K562 (cell line): ENCODE measurements around the gene ARIH1. TPM values are rescaled to one million over a fixed set of nuclear protein-coding genes. Genes with fewer than 3 reads are reported as not detected.

Source experiments
- ATAC-seq: fragments of 200-7000 bp; cut with Tn5 transposase; 3 replicates; pipeline ENCODE4 v1.9.1; 2020; ENCODE audit warnings: moderate library complexity
- BruUV-seq: library from RNA; stranded (reverse); fragments of 400-500 nt; replicated peaks from 2 replicates; lab custom pipeline; 2021; lab: Mats Ljungman, UMichigan
- CTCF ChIA-PET: fragments of 300-600 bp; formaldehyde crosslinking; extraction: SDS; loops from one replicate; lab custom pipeline; 2021; ENCODE audit warnings: low intra/inter-chr PET ratio; lab: Yijun Ruan, JAX
- POLR2A ChIA-PET: fragments of 300-600, 350-650 bp; sonication (Branson Sonifier 250); formaldehyde crosslinking; extraction: SDS; loops from one replicate; lab custom pipeline; 2021; ENCODE audit warnings: antibody characterized with exemption, inconsistent platforms; lab: Yijun Ruan, JAX
- DNase-seq, 4 experiments: peaks; one replicate each; pipeline versions ENCODE4 v3.0.0 to v3.0.0-alpha.2; 2011 to 2018; ENCODE audit warnings: low spot score in 3 of 4, mixed read lengths in 3 of 4; ENCODE audit errors: extremely low read depth in 1 of 4
- FAIRE-seq: peaks from 2 replicates; lab custom pipeline; 2011; peaks lifted over from hg19 to GRCh38; lab: Jason Lieb, UNC
- H2AFZ ChIP-seq: 2 replicates; pipeline ENCODE4 v1.6.0; 2011; ENCODE audit warnings: low read depth, low read length, control low read depth, inconsistent platforms
- H3K27ac ChIP-seq: fragments of 200-600 bp; 3 replicates; pipeline ENCODE4 v1.8.0; 2011; ENCODE audit warnings: low read depth, mild to moderate bottlenecking, control low read depth, inconsistent platforms, low read length, moderate library complexity, mixed read lengths; ENCODE audit errors: extremely low read depth
- H3K27me3 ChIP-seq, 2 experiments: fragments of 300-600 bp in 1 of 2; 2 replicates in 1 of 2; 3 replicates in 1 of 2; pipeline versions ENCODE4 v1.6.0 to v1.8.0; 2011; ENCODE audit warnings: inconsistent platforms in 2 of 2, low read length in 2 of 2, mild to moderate bottlenecking in 1 of 2, mixed read lengths in 1 of 2, moderate library complexity in 1 of 2; ENCODE audit not compliant: control insufficient read depth in 2 of 2, insufficient read depth in 2 of 2
- H3K36me3 ChIP-seq: fragments of 300-600 bp; 3 replicates; pipeline ENCODE4 v1.8.0; 2011; ENCODE audit warnings: mild to moderate bottlenecking, low read length, inconsistent platforms; ENCODE audit not compliant: control insufficient read depth, insufficient read depth
- H3K4me1 ChIP-seq, 2 experiments: fragments of 200-600 bp in 1 of 2; replicated peaks in 1 of 2; 2 replicates in 1 of 2; 3 replicates in 1 of 2; pipeline versions ENCODE4 v1.5.1 to v1.8.0; 2011; ENCODE audit warnings: inconsistent platforms in 2 of 2, low read length in 2 of 2, mild to moderate bottlenecking in 1 of 2, mixed read lengths in 1 of 2, moderate library complexity in 1 of 2; ENCODE audit not compliant: control insufficient read depth in 2 of 2, insufficient read depth in 2 of 2
- H3K4me2 ChIP-seq: 2 replicates; pipeline ENCODE4 v1.6.1; 2011; ENCODE audit warnings: low read length, control low read depth, inconsistent platforms, mixed read lengths; ENCODE audit not compliant: insufficient read depth
- H3K4me3 ChIP-seq: fragments of 200-600 bp; sonication (generic), shearing (Covaris generic); 2 replicates; pipeline ENCODE4 v1.5.1; 2016; ENCODE audit warnings: control low read depth, inconsistent platforms
- H3K79me2 ChIP-seq: fragments of 200-600 bp; 3 replicates; pipeline ENCODE4 v1.8.0; 2011; ENCODE audit warnings: low read length, inconsistent platforms; ENCODE audit not compliant: control insufficient read depth, insufficient read depth
- H3K9ac ChIP-seq, 2 experiments: 2 replicates each; pipeline versions ENCODE4 v1.6.0 to v1.6.1; 2011; ENCODE audit warnings: low read depth in 2 of 2, low read length in 2 of 2, control low read depth in 1 of 2, inconsistent platforms in 1 of 2, mild to moderate bottlenecking in 1 of 2, mixed read lengths in 1 of 2; ENCODE audit not compliant: insufficient read depth in 1 of 2
- H3K9me1 ChIP-seq: one replicate; pipeline ENCODE4 v1.6.0; 2011; ENCODE audit warnings: inconsistent platforms, mild to moderate bottlenecking, low read length, moderate library complexity; ENCODE audit not compliant: control insufficient read depth, insufficient read depth
- H3K9me3 ChIP-seq: replicated peaks from 2 replicates; pipeline ENCODE4 v1.5.1; 2011; ENCODE audit warnings: low read depth, low read length, inconsistent platforms; ENCODE audit not compliant: control insufficient read depth, insufficient read depth
- H4K20me1 ChIP-seq: replicated peaks from 2 replicates; pipeline ENCODE4 v1.6.1; 2011; ENCODE audit warnings: low read length, inconsistent platforms, mixed read lengths; ENCODE audit not compliant: control insufficient read depth, insufficient read depth
- ARHGAP35 ChIP-seq: fragments of 450-650 bp; IDR thresholded peaks from 2 replicates; pipeline ENCODE4 v1.6.1; 2018; ENCODE audit not compliant: partially characterized antibody
- ARID3A ChIP-seq: IDR thresholded peaks from 2 replicates; pipeline ENCODE4 v1.6.1; 2012; ENCODE audit warnings: low read depth, low read length, improper control_type of control experiment, borderline replicate concordance
- BACH1 ChIP-seq: fragments of 200-800 bp; sonication (Bioruptor generic); IDR thresholded peaks from 2 replicates; pipeline ENCODE4 v1.6.1; 2016; ENCODE audit warnings: missing genetic modification characterization, missing compliant biosample characterization
- HINFP ChIP-seq: fragments of 450-650 bp; conservative IDR thresholded peaks from 2 replicates; pipeline ENCODE4 v1.6.1; 2016; ENCODE audit warnings: missing genetic modification characterization, low read depth, mild to moderate bottlenecking, control low read depth, missing compliant biosample characterization
- KLF13 ChIP-seq: fragments of 450-650 bp; IDR thresholded peaks from 2 replicates; pipeline ENCODE4 v1.6.1; 2016; ENCODE audit warnings: missing genetic modification characterization, low read depth, mild to moderate bottlenecking, missing compliant biosample characterization, moderate library complexity, borderline replicate concordance
- LCOR ChIP-seq: sonication (generic); formaldehyde crosslinking; IDR thresholded peaks from 2 replicates; pipeline ENCODE4 v1.8.0; 2022; ENCODE audit warnings: mild to moderate bottlenecking, missing genetic modification reagents
- MEF2A ChIP-seq: IDR thresholded peaks from 2 replicates; pipeline ENCODE4 v1.6.1; 2011; ENCODE audit warnings: low read depth, mild to moderate bottlenecking, low read length, moderate library complexity; ENCODE audit not compliant: control insufficient read depth
- MEIS2 ChIP-seq: fragments of 450-650 bp; IDR thresholded peaks from 2 replicates; pipeline ENCODE4 v1.6.1; 2014; ENCODE audit warnings: mild to moderate bottlenecking; ENCODE audit not compliant: partially characterized antibody
- SIN3B ChIP-seq: fragments of 450-650 bp; IDR thresholded peaks from 2 replicates; pipeline ENCODE4 v1.6.1; 2017; ENCODE audit warnings: low read depth, mild to moderate bottlenecking, moderate library complexity
- TAF15 ChIP-seq: fragments of 200-400 bp; formaldehyde crosslinking; IDR thresholded peaks from 2 replicates; pipeline ENCODE4 v1.6.1; 2017; ENCODE audit warnings: mild to moderate bottlenecking, low read depth, low read length, moderate library complexity
- TCF7 ChIP-seq: sonication (generic); IDR thresholded peaks from 2 replicates; pipeline ENCODE4 v1.6.1; 2016; ENCODE audit warnings: antibody characterized with exemption, borderline replicate concordance
- YBX1 ChIP-seq: fragments of 450-650 bp; IDR thresholded peaks from 2 replicates; pipeline ENCODE4 v1.7.1; 2016; ENCODE audit warnings: mild to moderate bottlenecking
- ZKSCAN1 ChIP-seq: fragments of 150-350 bp; IDR thresholded peaks from 2 replicates; pipeline ENCODE4 v1.6.1; 2016; ENCODE audit warnings: low read depth, low read length
- ZNF280B ChIP-seq: fragments of 250-450 bp; sonication (Bioruptor Pico); IDR thresholded peaks from 2 replicates; pipeline ENCODE4 v1.5.1; 2021; ENCODE audit warnings: mild to moderate bottlenecking
- ZNF655 ChIP-seq: fragments of 250-450 bp; sonication (Bioruptor Pico); IDR thresholded peaks from 2 replicates; pipeline ENCODE4 v1.5.0; 2021
- ZNF764 ChIP-seq: fragments of 250-450 bp; sonication (Bioruptor Pico); IDR thresholded peaks from 2 replicates; pipeline ENCODE4 v1.4.0; 2020; ENCODE audit warnings: low read depth, mild to moderate bottlenecking, moderate library complexity
- WGBS: fragments of 100-300 bp; shearing (Covaris generic); methylation state at CpG from one replicate; pipeline ENCODE4 v1.1.6; 2016; ENCODE audit warnings: low coverage, mixed read lengths; ENCODE audit not compliant: insufficient coverage; ENCODE audit errors: missing lambda C conversion rate; 5-methylcytosine and 5-hydroxymethylcytosine counted together
- in situ Hi-C: fragments of 300-500 bp; cut with MboI; formaldehyde crosslinking; loops from 4 replicates; pipeline ENCODE4 v1.15.0; 2018; ENCODE audit warnings: inconsistent platforms, mixed read lengths
- intact Hi-C: fragments of 100-400 bp; cut with micrococcal nuclease; formaldehyde crosslinking; loops from 2 replicates; pipeline ENCODE4 v1.14.2; 2022
- polyA plus RNA-seq, 8 experiments: library from polyadenylated mRNA; depleted of rRNA in 4 of 8; stranded (reverse) in 5 of 8; unstranded in 3 of 8; fragments of >200 nt; fragmentation: Nextera tagmentation in 2 of 8; fragmentation: Illumina TruSeq in 1 of 8; extraction: Ambion mirVana in 2 of 8; extraction: Trizol in 1 of 8; gene quantifications; 2 replicates each; pipeline versions ENCODE4 v1.2.1 to v1.2.3, GENCODE V29; 2011 to 2014; ENCODE audit warnings: inconsistent platforms in 1 of 8, missing spikeins in 1 of 8
- total RNA-seq, 7 experiments: library from RNA; depleted of rRNA in 6 of 7; stranded (reverse); fragments of >200 nt in 6 of 7; fragmentation: Illumina TruSeq in 2 of 7; extraction: Trizol in 2 of 7; gene quantifications; 2 replicates each; pipeline versions ENCODE4 v1.2.1 to v1.2.3, GENCODE V29; 2011 to 2021; ENCODE audit warnings: low replicate concordance in 1 of 7

The ARIH1 gene
- total and polyA plus RNA-seq, 9 of the 15 experiments (the other 6 are each of a cell fraction or from before 2014, with no cell fraction given): 17.7 to 125 (median 31.4) TPM

- TF ChIP-seq HINFP (tag): no peak
- TF ChIP-seq ARID3A: no peak
- no peak for TF ChIP-seq ARHGAP35
- TF ChIP-seq TCF7: no peak
- no peak for TF ChIP-seq KLF13 (tag)
Observed at GRCh38 chr15:72426753-72427152, 47.4 kb upstream of the ARIH1 start (continued).

GRCh38 chr15:72437650-72438316, 36.3 kb upstream of the ARIH1 start:
- POLR2A ChIA-PET: no interaction called here
- intact Hi-C loops (no loop called here), in situ Hi-C loops (no loop called here)
- Histone ChIP-seq H3K9me1 (no peaks in the 10 kb centered on the region), H2AFZ (no peak overlapping the region), H4K20me1 (no peaks in the 10 kb centered on the region), H3K27me3 (no peaks in the 10 kb centered on the region), H3K4me1 (no peaks in the 10 kb centered on the region), H3K9me3 (0 out of 2 replicates have a peak, but pooled peaks cover 3% of the 10 kb centered on the region), H3K27ac (no peak overlapping the region), H3K9ac (no peak overlapping the region), H3K36me3 (no peaks in the 10 kb centered on the region), H3K4me2 (no peak overlapping the region), H3K4me3 (no peak overlapping the region), H3K79me2 (no peaks in the 10 kb centered on the region)
- CTCF ChIA-PET: no interaction called here
- DNase-seq: no peak
- WGBS: 0% methylated on average over 1 of the region's 1 CpG
- FAIRE-seq: no peak
- BruUV-seq: no TSS peak
- no peak for ATAC-seq
- TF ChIP-seq BACH1 (tag) (no peak), ZNF655 (CRISPR knock-in tag) (no peak), TAF15 (no peak), ZNF764 (CRISPR knock-in tag) (no peak), SIN3B (no peak), LCOR (CRISPR knock-in tag) (no peak), ZNF280B (CRISPR knock-in tag) (no peak), MEF2A (no peak), ZKSCAN1 (no peak), YBX1 (no peak), MEIS2 (no peak)
